Suprapubic skin (tissue), 4 donors: ENCODE measurements around the gene DNAJC6.

Source experiments
- POLR2A ChIP-seq, 2 donors: fragments of 450-650 bp; IDR thresholded peaks; one replicate each; pipeline ENCODE4 v1.6.1; 2017; ENCODE audit warnings: antibody characterized with exemption in 2 of 2, mild to moderate bottlenecking in 2 of 2, moderate library complexity in 2 of 2
- POLR2AphosphoS5 ChIP-seq, 3 donors: sonication (generic); formaldehyde crosslinking; IDR thresholded peaks; one replicate each; pipeline ENCODE4 v1.6.1; 2017; ENCODE audit warnings: antibody characterized with exemption in 3 of 3
- TF ChIP-seq, protein P1 (sequence below), 2 donors: fragments of 200-600 bp in 1 of 2; fragments of 450-650 bp in 1 of 2; sonication (generic) in 1 of 2; IDR thresholded peaks; one replicate each; pipeline ENCODE4 v1.5.1; 2016 to 2019; ENCODE audit warnings: antibody characterized with exemption in 2 of 2, mild to moderate bottlenecking in 1 of 2, moderate library complexity in 1 of 2

GRCh38 chr1:65339866-65340468, 30.6 kb downstream of the DNAJC6 start:
- TF ChIP-seq, protein P1, sequence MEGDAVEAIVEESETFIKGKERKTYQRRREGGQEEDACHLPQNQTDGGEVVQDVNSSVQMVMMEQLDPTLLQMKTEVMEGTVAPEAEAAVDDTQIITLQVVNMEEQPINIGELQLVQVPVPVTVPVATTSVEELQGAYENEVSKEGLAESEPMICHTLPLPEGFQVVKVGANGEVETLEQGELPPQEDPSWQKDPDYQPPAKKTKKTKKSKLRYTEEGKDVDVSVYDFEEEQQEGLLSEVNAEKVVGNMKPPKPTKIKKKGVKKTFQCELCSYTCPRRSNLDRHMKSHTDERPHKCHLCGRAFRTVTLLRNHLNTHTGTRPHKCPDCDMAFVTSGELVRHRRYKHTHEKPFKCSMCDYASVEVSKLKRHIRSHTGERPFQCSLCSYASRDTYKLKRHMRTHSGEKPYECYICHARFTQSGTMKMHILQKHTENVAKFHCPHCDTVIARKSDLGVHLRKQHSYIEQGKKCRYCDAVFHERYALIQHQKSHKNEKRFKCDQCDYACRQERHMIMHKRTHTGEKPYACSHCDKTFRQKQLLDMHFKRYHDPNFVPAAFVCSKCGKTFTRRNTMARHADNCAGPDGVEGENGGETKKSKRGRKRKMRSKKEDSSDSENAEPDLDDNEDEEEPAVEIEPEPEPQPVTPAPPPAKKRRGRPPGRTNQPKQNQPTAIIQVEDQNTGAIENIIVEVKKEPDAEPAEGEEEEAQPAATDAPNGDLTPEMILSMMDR (IDR thresholded peaks at IDR 0.05): no peak
- TF ChIP-seq POLR2AphosphoS5 (IDR thresholded peaks at IDR 0.05) (no peak), POLR2A (IDR thresholded peaks at IDR 0.05) (no peak)
